HEK293 (cell line): ENCODE measurements around the gene CASKIN1.
A peak's percentile ranks its signal among the peaks of the same experiment; 100 is the strongest.

Experiments
- CTCF ChIA-PET: fragments of 350-600 bp; formaldehyde crosslinking; extraction: SDS; loops from one replicate; lab custom pipeline; 2021; ENCODE audit warnings: antibody characterized with exemption; lab: Yijun Ruan, JAX
- POLR2A ChIA-PET: fragments of 300-600 bp; formaldehyde crosslinking; extraction: SDS; loops from one replicate; lab custom pipeline; 2020; ENCODE audit warnings: antibody characterized with exemption, inconsistent platforms; lab: Yijun Ruan, JAX
- H3K27ac ChIP-seq: fragments of 200-500 bp; sonication (Bioruptor generic); 2 replicates; pipeline ENCODE4 v1.5.1; 2014; ENCODE audit warnings: low read depth, low read length, control low read depth, inconsistent platforms; ENCODE audit errors: extremely low read depth
- H3K36me3 ChIP-seq, 2 experiments: fragments of 200-500 bp in 1 of 2; sonication (Bioruptor generic) in 1 of 2; 1 replicate in 1 of 2; 2 replicates in 1 of 2; pipeline ENCODE4 v1.5.1; 2014 to 2017; ENCODE audit warnings: inconsistent platforms in 2 of 2, low read length in 2 of 2; ENCODE audit not compliant: control insufficient read depth in 2 of 2, insufficient read depth in 1 of 2
- H3K4me1 ChIP-seq: fragments of 200-500 bp; sonication (Bioruptor generic); 2 replicates; pipeline ENCODE4 v1.5.1; 2014; ENCODE audit warnings: mild to moderate bottlenecking, low read length, inconsistent platforms; ENCODE audit not compliant: control insufficient read depth, insufficient read depth
- H3K4me3 ChIP-seq: 2 replicates; pipeline ENCODE4 v1.5.1; 2011; ENCODE audit warnings: low read depth, mild to moderate bottlenecking, control low read depth, low read length, moderate library complexity
- H3K9me3 ChIP-seq: fragments of 200-500 bp; sonication (Bioruptor generic); 2 replicates; pipeline ENCODE4 v1.5.1; 2014; ENCODE audit warnings: low read depth, low read length, inconsistent platforms; ENCODE audit not compliant: control insufficient read depth, insufficient read depth
- BCL11B ChIP-seq: fragments of 450-650 bp; formaldehyde crosslinking; IDR thresholded peaks from 2 replicates; pipeline ENCODE4 v1.5.1; 2016; ENCODE audit warnings: low read depth, missing biosample characterization, missing genetic modification characterization
- HIC1 ChIP-seq: fragments of 450-650 bp; formaldehyde crosslinking; IDR thresholded peaks from 2 replicates; pipeline ENCODE4 v1.5.1; 2016; ENCODE audit warnings: missing biosample characterization, missing genetic modification characterization
- RBAK ChIP-seq: fragments of 450-650 bp; formaldehyde crosslinking; IDR thresholded peaks from 2 replicates; pipeline ENCODE4 v1.5.1; 2016; ENCODE audit warnings: missing biosample characterization, missing genetic modification characterization
- YY1 ChIP-seq: fragments of 450-650 bp; formaldehyde crosslinking; IDR thresholded peaks from 2 replicates; pipeline ENCODE4 v1.5.1; 2018; ENCODE audit warnings: missing biosample characterization, missing genetic modification characterization
- ZBTB7A ChIP-seq: fragments of 450-650 bp; formaldehyde crosslinking; IDR thresholded peaks from 2 replicates; pipeline ENCODE4 v1.5.1; 2016; ENCODE audit warnings: low read depth, missing biosample characterization, missing genetic modification characterization
- ZFP69B ChIP-seq: fragments of 450-650 bp; formaldehyde crosslinking; IDR thresholded peaks from 2 replicates; pipeline ENCODE4 v1.5.1; 2016; ENCODE audit warnings: missing biosample characterization, missing genetic modification characterization
- ZNF341 ChIP-seq: fragments of 450-650 bp; formaldehyde crosslinking; IDR thresholded peaks from 2 replicates; pipeline ENCODE4; 2016; ENCODE audit warnings: low read depth, missing biosample characterization, missing genetic modification characterization
- ZNF660 ChIP-seq: fragments of 450-650 bp; IDR thresholded peaks from 2 replicates; pipeline ENCODE4 v1.5.1; 2018; ENCODE audit warnings: missing biosample characterization, mild to moderate bottlenecking, missing genetic modification characterization
- ZNF701 ChIP-seq: fragments of 450-650 bp; formaldehyde crosslinking; IDR thresholded peaks from 2 replicates; pipeline ENCODE4 v1.5.1; 2016; ENCODE audit warnings: missing biosample characterization, missing genetic modification characterization
- TF ChIP-seq, protein P1 (sequence below): fragments of 450-650 bp; formaldehyde crosslinking; IDR thresholded peaks from 2 replicates; pipeline ENCODE4 v1.5.1; 2016; ENCODE audit warnings: missing biosample characterization, missing genetic modification characterization
- TF ChIP-seq, protein P2 (sequence below): fragments of 450-650 bp; formaldehyde crosslinking; IDR thresholded peaks from 2 replicates; pipeline ENCODE4 v1.5.1; 2016; ENCODE audit warnings: missing biosample characterization, missing genetic modification characterization
- TF ChIP-seq, protein P3 (sequence below): fragments of 450-650 bp; formaldehyde crosslinking; IDR thresholded peaks from 2 replicates; pipeline ENCODE4 v1.5.1; 2017; ENCODE audit warnings: missing biosample characterization, mild to moderate bottlenecking, missing genetic modification characterization, moderate library complexity

The CASKIN1 gene

DNA sequence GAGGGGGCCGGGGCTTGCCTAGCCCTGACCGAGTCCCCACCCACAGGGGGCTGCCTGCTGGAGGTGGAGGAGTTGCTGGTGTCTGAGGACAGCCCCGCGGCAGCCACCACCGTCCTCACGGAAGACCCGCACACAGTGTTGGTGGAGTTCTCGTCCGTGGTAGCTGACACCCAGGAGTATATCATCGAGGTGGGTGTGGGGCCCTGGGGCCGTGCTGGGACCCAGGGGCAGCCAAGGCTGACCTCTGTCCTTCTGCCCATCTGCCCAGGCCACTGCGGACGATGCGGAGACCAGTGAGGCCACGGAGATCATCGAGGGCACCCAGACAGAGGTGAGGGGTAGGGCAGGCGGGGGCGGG is 38.4 kb upstream of the CASKIN1 start:
- peaks cover 0 to 71% of the 10 kb centered on the region in 2 experiments; a peak in 1 of 3 replicates for H3K36me3 ChIP-seq
- no peak overlapping the region for H3K27ac ChIP-seq
- peaks cover 4% of the 10 kb centered on the region; the same call in 1 of the 2 replicates for H3K4me1 ChIP-seq
- no peak overlapping the region for H3K4me3 ChIP-seq
- POLR2A ChIA-PET: interaction anchor here (0.6 to 0.8 kb wide), 2 partner anchors 20 to 80 kb away, joined by 3 to 4 read pairs; partner anchors contain the start of genes PGP and TRAF7
- H3K9me3 ChIP-seq: no peaks in the 10 kb centered on the region
- TF ChIP-seq, protein P1, sequence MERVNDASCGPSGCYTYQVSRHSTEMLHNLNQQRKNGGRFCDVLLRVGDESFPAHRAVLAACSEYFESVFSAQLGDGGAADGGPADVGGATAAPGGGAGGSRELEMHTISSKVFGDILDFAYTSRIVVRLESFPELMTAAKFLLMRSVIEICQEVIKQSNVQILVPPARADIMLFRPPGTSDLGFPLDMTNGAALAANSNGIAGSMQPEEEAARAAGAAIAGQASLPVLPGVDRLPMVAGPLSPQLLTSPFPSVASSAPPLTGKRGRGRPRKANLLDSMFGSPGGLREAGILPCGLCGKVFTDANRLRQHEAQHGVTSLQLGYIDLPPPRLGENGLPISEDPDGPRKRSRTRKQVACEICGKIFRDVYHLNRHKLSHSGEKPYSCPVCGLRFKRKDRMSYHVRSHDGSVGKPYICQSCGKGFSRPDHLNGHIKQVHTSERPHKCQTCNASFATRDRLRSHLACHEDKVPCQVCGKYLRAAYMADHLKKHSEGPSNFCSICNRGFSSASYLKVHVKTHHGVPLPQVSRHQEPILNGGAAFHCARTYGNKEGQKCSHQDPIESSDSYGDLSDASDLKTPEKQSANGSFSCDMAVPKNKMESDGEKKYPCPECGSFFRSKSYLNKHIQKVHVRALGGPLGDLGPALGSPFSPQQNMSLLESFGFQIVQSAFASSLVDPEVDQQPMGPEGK: peak; percentile 43
- TF ChIP-seq ZNF341 (tag by site-specific recombination) (peak; percentile 70), ZBTB7A (tag by site-specific recombination) (no peak), BCL11B (tag by site-specific recombination) (0 out of 2 replicates have a peak, but pooled peaks have one; percentile 24)
- CTCF ChIA-PET: no interaction called here

DNA sequence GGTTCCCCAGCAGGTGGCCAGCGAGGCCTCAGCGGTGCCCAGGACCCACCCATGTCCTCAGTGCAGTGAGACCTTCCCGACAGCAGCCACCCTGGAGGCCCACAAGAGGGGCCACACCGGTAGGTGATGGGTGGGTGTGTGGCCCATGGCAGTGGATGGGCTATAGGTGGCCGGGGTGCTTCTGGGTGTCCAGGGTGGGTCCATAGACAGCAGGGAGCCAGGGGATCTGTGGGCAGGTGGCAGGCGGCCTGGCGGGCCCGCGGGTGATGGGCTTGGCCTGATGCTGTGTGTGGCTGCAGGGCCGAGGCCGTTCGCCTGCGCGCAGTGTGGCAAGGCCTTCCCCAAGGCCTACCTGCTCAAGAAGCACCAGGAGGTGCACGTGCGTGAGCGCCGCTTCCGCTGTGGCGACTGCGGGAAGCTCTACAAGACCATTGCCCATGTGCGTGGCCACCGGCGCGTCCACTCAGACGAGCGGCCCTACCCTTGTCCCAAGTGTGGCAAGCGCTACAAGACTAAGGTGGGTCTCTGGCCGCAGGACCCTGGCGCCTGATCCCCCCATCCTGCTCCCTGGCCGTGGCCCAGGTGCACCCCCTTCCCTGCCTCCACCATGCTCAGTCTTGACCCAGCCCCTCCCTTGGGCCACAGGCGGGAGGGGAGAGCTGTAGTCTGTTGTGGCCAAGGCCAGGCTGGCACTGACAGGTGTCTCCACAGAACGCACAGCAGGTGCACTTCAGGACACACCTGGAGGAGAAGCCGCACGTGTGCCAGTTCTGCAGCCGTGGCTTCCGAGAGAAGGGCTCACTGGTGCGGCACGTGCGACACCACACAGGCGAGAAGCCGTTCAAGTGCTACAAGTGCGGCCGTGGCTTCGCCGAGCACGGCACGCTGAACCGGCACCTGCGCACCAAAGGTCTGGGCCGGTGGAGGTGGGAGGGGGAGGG is 37.7 kb upstream of the CASKIN1 start:
- Histone ChIP-seq H3K4me1 (peaks cover 4% of the 10 kb centered on the region; the same call in 1 of the 2 replicates), H3K9me3 (no peaks in the 10 kb centered on the region), H3K36me3 (peaks cover 0 to 71% of the 10 kb centered on the region in 2 experiments; a peak in 1 of 3 replicates), H3K4me3 (no peak overlapping the region), H3K27ac (no peak overlapping the region)
- CTCF ChIA-PET: no interaction called here
- POLR2A ChIA-PET: interaction anchor here (0.8 to 1.2 kb wide), 2 partner anchors 17 to 79 kb away, joined by 3 to 4 read pairs; partner anchors contain the start of genes ECI1 and TRAF7
- TF ChIP-seq ZNF701 (tag by site-specific recombination) (peak; percentile 93), YY1 (tag by site-specific recombination) (no peak), ZFP69B (tag by site-specific recombination) (peak; percentile 47; the same call in 1 of the 2 replicates), BCL11B (tag by site-specific recombination) (0 out of 2 replicates have a peak, but pooled peaks have one; percentile 15), HIC1 (tag by site-specific recombination) (peak; percentile 65), RBAK (tag by site-specific recombination) (no peak), ZBTB7A (tag by site-specific recombination) (no peak), ZNF660 (tag by site-specific recombination) (no peak)
- TF ChIP-seq, protein P2, sequence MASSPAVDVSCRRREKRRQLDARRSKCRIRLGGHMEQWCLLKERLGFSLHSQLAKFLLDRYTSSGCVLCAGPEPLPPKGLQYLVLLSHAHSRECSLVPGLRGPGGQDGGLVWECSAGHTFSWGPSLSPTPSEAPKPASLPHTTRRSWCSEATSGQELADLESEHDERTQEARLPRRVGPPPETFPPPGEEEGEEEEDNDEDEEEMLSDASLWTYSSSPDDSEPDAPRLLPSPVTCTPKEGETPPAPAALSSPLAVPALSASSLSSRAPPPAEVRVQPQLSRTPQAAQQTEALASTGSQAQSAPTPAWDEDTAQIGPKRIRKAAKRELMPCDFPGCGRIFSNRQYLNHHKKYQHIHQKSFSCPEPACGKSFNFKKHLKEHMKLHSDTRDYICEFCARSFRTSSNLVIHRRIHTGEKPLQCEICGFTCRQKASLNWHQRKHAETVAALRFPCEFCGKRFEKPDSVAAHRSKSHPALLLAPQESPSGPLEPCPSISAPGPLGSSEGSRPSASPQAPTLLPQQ (tag by site-specific recombination): peak; percentile 63; the same call in 1 of the 2 replicates
- TF ChIP-seq, protein P3, sequence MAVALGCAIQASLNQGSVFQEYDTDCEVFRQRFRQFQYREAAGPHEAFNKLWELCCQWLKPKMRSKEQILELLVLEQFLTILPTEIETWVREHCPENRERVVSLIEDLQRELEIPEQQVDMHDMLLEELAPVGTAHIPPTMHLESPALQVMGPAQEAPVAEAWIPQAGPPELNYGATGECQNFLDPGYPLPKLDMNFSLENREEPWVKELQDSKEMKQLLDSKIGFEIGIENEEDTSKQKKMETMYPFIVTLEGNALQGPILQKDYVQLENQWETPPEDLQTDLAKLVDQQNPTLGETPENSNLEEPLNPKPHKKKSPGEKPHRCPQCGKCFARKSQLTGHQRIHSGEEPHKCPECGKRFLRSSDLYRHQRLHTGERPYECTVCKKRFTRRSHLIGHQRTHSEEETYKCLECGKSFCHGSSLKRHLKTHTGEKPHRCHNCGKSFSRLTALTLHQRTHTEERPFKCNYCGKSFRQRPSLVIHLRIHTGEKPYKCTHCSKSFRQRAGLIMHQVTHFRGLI (tag by site-specific recombination): no peak
